Mononuclear cell (primary cell): ENCODE data around the gene GFOD1. TPM values are rescaled to one million over a fixed set of nuclear protein-coding genes. Genes with fewer than 3 reads are reported as not detected.

Experiments
- H3K27me3 ChIP-seq: 2 replicates; pipeline ENCODE4 v1.6.0; 2011; ENCODE audit warnings: low read length, control low read depth; ENCODE audit not compliant: insufficient read depth
- H3K4me1 ChIP-seq: 2 replicates; pipeline ENCODE4 v1.5.1; 2011; ENCODE audit warnings: mild to moderate bottlenecking, low read length, control low read depth; ENCODE audit not compliant: insufficient read depth
- H3K4me3 ChIP-seq: 2 replicates; pipeline ENCODE4 v1.5.1; 2011; ENCODE audit warnings: mild to moderate bottlenecking, low read length, moderate library complexity
- H3K9me3 ChIP-seq: 2 replicates; pipeline ENCODE4 v1.5.1; 2011; ENCODE audit warnings: low read depth, mild to moderate bottlenecking, control low read depth, low read length
- total RNA-seq: library from RNA; depleted of rRNA; stranded (reverse); fragments of >200 nt; gene quantifications from one replicate; pipeline ENCODE4 v1.2.3, GENCODE V29; 2012

The GFOD1 gene
- total RNA-seq, 1 donor = 10.3 TPM

GRCh38 chr6:13357551-13358075, 129.8 kb downstream of the GFOD1 start:
- H3K4me3 ChIP-seq = no peak overlapping the region
- H3K27me3 ChIP-seq = no peaks in the 10 kb centered on the region
- peaks cover 63% of the 10 kb centered on the region for H3K4me1 ChIP-seq
- no peaks in the 10 kb centered on the region for H3K9me3 ChIP-seq

GRCh38 chr6:13355999-13356785, 131.2 kb downstream of the GFOD1 start:
- H3K9me3 ChIP-seq = no peaks in the 10 kb centered on the region
- no peak overlapping the region for H3K4me3 ChIP-seq
- H3K4me1 ChIP-seq = peaks cover 61% of the 10 kb centered on the region
- no peaks in the 10 kb centered on the region for H3K27me3 ChIP-seq

GRCh38 chr6:13355043-13355945, 132.1 kb downstream of the GFOD1 start:
- H3K4me3 ChIP-seq = no peak overlapping the region
- H3K9me3 ChIP-seq = no peaks in the 10 kb centered on the region
- peaks cover 52% of the 10 kb centered on the region for H3K4me1 ChIP-seq

GRCh38 chr6:13354331-13355042, 132.9 kb downstream of the GFOD1 start:
- H3K4me3 ChIP-seq = no peak overlapping the region
- H3K27me3 ChIP-seq = no peaks in the 10 kb centered on the region
- peaks cover 48% of the 10 kb centered on the region for H3K4me1 ChIP-seq

More at GRCh38 chr6:13355043-13355945, 132.1 kb downstream of the GFOD1 start:
- H3K27me3 ChIP-seq = no peaks in the 10 kb centered on the region

GRCh38 chr6:13352165-13352564, 135.2 kb downstream of the GFOD1 start:
- Histone ChIP-seq H3K4me1 (peaks cover 41% of the 10 kb centered on the region), H3K4me3 (no peak overlapping the region), H3K9me3 (no peaks in the 10 kb centered on the region), H3K27me3 (no peaks in the 10 kb centered on the region)

More at GRCh38 chr6:13354331-13355042, 132.9 kb downstream of the GFOD1 start:
- H3K9me3 ChIP-seq = no peaks in the 10 kb centered on the region

GRCh38 chr6:13351271-13351670, 136.1 kb downstream of the GFOD1 start:
- H3K27me3 ChIP-seq = no peaks in the 10 kb centered on the region
- H3K4me1 ChIP-seq = peaks cover 32% of the 10 kb centered on the region
- no peaks in the 10 kb centered on the region for H3K9me3 ChIP-seq
- H3K4me3 ChIP-seq = no peak overlapping the region

- H3K9me3 ChIP-seq = no peaks in the 10 kb centered on the region
- no peak overlapping the region for H3K4me3 ChIP-seq
- no peaks in the 10 kb centered on the region for H3K27me3 ChIP-seq
- H3K4me1 ChIP-seq = peaks cover 19% of the 10 kb centered on the region
Observed at GRCh38 chr6:13349811-13350506, 137.4 kb downstream of the GFOD1 start.

- H3K4me1 ChIP-seq = peaks cover 4% of the 10 kb centered on the region
- H3K27me3 ChIP-seq = no peaks in the 10 kb centered on the region
- H3K9me3 ChIP-seq = no peaks in the 10 kb centered on the region
- no peak overlapping the region for H3K4me3 ChIP-seq
Observed at GRCh38 chr6:13348334-13349113, 138.9 kb downstream of the GFOD1 start.

GRCh38 chr6:13346245-13346644, 141.2 kb downstream of the GFOD1 start:
- H3K9me3 ChIP-seq = no peaks in the 10 kb centered on the region
- H3K4me3 ChIP-seq = no peak overlapping the region
- no peaks in the 10 kb centered on the region for H3K27me3 ChIP-seq
- H3K4me1 ChIP-seq = no peaks in the 10 kb centered on the region

GRCh38 chr6:13342414-13343019, 144.9 kb downstream of the GFOD1 start:
- no peak overlapping the region for H3K4me3 ChIP-seq

GRCh38 chr6:13339863-13340630, 147.4 kb downstream of the GFOD1 start:
- Histone ChIP-seq H3K4me3 (no peak overlapping the region), H3K27me3 (no peaks in the 10 kb centered on the region), H3K4me1 (peaks cover 43% of the 10 kb centered on the region), H3K9me3 (no peaks in the 10 kb centered on the region)

More at GRCh38 chr6:13342414-13343019, 144.9 kb downstream of the GFOD1 start:
- Histone ChIP-seq H3K27me3 (no peaks in the 10 kb centered on the region), H3K4me1 (peaks cover 33% of the 10 kb centered on the region), H3K9me3 (no peaks in the 10 kb centered on the region)

- no peak overlapping the region for H3K4me3 ChIP-seq
- H3K27me3 ChIP-seq = no peaks in the 10 kb centered on the region
- no peaks in the 10 kb centered on the region for H3K9me3 ChIP-seq
- peaks cover 43% of the 10 kb centered on the region for H3K4me1 ChIP-seq
Observed at GRCh38 chr6:13338038-13338437, 149.4 kb downstream of the GFOD1 start.

GRCh38 chr6:13336553-13336952, 150.8 kb downstream of the GFOD1 start:
- H3K4me3 ChIP-seq = no peak overlapping the region
- H3K4me1 ChIP-seq = peaks cover 43% of the 10 kb centered on the region
- H3K27me3 ChIP-seq = no peaks in the 10 kb centered on the region
- H3K9me3 ChIP-seq = no peaks in the 10 kb centered on the region
